ENCODE measurements around the gene ZNF106. TPM values are rescaled to one million over a fixed set of nuclear protein-coding genes. Genes with fewer than 3 reads are reported as not detected.

The ZNF106 gene
- total RNA-seq, 1 experiment from 2014 or later = 58.2 TPM

DNA sequence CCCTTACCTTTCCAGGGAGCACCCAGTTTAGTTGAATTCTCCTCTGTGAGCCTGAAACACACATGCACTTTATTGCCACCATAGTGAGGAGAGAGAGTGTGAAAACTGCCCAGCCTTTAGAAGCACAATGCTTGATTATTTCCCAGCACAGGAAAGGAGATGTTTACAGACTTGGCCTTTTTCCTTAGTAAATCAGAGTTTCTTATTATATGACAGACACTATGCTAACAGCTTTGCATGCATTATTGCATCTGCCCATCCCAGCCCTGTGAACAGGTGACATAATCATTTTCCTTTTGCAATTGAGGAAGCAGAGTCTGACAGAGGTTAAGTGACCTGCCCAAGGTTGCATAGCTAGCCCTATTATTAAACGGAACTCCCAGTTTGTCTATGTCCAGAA is 95.1 kb downstream of the ZNF106 start (continued):
- TF ChIP-seq, protein P1, sequence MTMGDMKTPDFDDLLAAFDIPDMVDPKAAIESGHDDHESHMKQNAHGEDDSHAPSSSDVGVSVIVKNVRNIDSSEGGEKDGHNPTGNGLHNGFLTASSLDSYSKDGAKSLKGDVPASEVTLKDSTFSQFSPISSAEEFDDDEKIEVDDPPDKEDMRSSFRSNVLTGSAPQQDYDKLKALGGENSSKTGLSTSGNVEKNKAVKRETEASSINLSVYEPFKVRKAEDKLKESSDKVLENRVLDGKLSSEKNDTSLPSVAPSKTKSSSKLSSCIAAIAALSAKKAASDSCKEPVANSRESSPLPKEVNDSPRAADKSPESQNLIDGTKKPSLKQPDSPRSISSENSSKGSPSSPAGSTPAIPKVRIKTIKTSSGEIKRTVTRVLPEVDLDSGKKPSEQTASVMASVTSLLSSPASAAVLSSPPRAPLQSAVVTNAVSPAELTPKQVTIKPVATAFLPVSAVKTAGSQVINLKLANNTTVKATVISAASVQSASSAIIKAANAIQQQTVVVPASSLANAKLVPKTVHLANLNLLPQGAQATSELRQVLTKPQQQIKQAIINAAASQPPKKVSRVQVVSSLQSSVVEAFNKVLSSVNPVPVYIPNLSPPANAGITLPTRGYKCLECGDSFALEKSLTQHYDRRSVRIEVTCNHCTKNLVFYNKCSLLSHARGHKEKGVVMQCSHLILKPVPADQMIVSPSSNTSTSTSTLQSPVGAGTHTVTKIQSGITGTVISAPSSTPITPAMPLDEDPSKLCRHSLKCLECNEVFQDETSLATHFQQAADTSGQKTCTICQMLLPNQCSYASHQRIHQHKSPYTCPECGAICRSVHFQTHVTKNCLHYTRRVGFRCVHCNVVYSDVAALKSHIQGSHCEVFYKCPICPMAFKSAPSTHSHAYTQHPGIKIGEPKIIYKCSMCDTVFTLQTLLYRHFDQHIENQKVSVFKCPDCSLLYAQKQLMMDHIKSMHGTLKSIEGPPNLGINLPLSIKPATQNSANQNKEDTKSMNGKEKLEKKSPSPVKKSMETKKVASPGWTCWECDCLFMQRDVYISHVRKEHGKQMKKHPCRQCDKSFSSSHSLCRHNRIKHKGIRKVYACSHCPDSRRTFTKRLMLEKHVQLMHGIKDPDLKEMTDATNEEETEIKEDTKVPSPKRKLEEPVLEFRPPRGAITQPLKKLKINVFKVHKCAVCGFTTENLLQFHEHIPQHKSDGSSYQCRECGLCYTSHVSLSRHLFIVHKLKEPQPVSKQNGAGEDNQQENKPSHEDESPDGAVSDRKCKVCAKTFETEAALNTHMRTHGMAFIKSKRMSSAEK (CRISPR knock-in tag; IDR thresholded peaks at IDR 0.05; ENCODE audit: borderline replicate concordance) = no peak

DNA sequence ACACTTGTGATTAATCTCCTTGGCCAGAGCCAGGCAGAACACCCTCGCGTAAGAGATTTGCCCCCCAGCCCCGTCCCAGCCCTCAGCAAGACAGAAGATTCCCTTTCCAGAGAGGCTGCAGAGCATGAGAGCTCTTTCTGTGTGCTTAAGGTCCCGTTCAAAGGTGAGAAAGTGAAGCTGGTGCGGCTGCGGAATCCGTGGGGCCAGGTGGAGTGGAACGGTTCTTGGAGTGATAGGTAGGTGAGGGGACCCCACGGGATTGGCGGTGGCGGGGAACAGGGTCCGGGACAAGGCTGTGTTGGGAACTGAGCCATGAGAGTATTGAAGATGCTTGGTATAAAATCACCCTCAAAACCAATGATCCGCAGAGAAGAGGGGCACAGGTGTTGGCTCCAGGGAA is 96.8 kb downstream of the ZNF106 start:
- H3K9me3 Mint-ChIP-seq = no peaks in the 10 kb centered on the region
- no peak overlapping the region; the same call in 1 of the 2 replicates for H3K27ac Mint-ChIP-seq
- TF ChIP-seq FOXK1 (CRISPR knock-in tag; IDR thresholded peaks at IDR 0.05) = no peak
- TF ChIP-seq, protein P2, sequence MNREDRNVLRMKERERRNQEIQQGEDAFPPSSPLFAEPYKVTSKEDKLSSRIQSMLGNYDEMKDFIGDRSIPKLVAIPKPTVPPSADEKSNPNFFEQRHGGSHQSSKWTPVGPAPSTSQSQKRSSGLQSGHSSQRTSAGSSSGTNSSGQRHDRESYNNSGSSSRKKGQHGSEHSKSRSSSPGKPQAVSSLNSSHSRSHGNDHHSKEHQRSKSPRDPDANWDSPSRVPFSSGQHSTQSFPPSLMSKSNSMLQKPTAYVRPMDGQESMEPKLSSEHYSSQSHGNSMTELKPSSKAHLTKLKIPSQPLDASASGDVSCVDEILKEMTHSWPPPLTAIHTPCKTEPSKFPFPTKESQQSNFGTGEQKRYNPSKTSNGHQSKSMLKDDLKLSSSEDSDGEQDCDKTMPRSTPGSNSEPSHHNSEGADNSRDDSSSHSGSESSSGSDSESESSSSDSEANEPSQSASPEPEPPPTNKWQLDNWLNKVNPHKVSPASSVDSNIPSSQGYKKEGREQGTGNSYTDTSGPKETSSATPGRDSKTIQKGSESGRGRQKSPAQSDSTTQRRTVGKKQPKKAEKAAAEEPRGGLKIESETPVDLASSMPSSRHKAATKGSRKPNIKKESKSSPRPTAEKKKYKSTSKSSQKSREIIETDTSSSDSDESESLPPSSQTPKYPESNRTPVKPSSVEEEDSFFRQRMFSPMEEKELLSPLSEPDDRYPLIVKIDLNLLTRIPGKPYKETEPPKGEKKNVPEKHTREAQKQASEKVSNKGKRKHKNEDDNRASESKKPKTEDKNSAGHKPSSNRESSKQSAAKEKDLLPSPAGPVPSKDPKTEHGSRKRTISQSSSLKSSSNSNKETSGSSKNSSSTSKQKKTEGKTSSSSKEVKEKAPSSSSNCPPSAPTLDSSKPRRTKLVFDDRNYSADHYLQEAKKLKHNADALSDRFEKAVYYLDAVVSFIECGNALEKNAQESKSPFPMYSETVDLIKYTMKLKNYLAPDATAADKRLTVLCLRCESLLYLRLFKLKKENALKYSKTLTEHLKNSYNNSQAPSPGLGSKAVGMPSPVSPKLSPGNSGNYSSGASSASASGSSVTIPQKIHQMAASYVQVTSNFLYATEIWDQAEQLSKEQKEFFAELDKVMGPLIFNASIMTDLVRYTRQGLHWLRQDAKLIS (CRISPR knock-in tag; IDR thresholded peaks at IDR 0.05; ENCODE audit: borderline replicate concordance) = no peak
- TF ChIP-seq NFYB (CRISPR knock-in tag; conservative IDR thresholded peaks at IDR 0.05; ENCODE audit: low read depth) = no peak
- TF ChIP-seq, protein P3, sequence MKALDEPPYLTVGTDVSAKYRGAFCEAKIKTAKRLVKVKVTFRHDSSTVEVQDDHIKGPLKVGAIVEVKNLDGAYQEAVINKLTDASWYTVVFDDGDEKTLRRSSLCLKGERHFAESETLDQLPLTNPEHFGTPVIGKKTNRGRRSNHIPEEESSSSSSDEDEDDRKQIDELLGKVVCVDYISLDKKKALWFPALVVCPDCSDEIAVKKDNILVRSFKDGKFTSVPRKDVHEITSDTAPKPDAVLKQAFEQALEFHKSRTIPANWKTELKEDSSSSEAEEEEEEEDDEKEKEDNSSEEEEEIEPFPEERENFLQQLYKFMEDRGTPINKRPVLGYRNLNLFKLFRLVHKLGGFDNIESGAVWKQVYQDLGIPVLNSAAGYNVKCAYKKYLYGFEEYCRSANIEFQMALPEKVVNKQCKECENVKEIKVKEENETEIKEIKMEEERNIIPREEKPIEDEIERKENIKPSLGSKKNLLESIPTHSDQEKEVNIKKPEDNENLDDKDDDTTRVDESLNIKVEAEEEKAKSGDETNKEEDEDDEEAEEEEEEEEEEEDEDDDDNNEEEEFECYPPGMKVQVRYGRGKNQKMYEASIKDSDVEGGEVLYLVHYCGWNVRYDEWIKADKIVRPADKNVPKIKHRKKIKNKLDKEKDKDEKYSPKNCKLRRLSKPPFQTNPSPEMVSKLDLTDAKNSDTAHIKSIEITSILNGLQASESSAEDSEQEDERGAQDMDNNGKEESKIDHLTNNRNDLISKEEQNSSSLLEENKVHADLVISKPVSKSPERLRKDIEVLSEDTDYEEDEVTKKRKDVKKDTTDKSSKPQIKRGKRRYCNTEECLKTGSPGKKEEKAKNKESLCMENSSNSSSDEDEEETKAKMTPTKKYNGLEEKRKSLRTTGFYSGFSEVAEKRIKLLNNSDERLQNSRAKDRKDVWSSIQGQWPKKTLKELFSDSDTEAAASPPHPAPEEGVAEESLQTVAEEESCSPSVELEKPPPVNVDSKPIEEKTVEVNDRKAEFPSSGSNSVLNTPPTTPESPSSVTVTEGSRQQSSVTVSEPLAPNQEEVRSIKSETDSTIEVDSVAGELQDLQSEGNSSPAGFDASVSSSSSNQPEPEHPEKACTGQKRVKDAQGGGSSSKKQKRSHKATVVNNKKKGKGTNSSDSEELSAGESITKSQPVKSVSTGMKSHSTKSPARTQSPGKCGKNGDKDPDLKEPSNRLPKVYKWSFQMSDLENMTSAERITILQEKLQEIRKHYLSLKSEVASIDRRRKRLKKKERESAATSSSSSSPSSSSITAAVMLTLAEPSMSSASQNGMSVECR (CRISPR knock-in tag; IDR thresholded peaks at IDR 0.05; ENCODE audit: borderline replicate concordance) = no peak
- TF ChIP-seq TCF7 (CRISPR knock-in tag; IDR thresholded peaks at IDR 0.05; ENCODE audit: low read depth) = no peak
- TF ChIP-seq, protein P4, sequence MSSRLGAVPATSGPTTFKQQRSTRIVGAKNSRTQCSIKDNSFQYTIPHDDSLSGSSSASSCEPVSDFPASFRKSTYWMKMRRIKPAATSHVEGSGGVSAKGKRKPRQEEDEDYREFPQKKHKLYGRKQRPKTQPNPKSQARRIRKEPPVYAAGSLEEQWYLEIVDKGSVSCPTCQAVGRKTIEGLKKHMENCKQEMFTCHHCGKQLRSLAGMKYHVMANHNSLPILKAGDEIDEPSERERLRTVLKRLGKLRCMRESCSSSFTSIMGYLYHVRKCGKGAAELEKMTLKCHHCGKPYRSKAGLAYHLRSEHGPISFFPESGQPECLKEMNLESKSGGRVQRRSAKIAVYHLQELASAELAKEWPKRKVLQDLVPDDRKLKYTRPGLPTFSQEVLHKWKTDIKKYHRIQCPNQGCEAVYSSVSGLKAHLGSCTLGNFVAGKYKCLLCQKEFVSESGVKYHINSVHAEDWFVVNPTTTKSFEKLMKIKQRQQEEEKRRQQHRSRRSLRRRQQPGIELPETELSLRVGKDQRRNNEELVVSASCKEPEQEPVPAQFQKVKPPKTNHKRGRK (CRISPR knock-in tag; IDR thresholded peaks at IDR 0.05; ENCODE audit: borderline replicate concordance) = no peak
- TF ChIP-seq ELF4 (CRISPR knock-in tag; IDR thresholded peaks at IDR 0.05; ENCODE audit: low read depth) = no peak
- TF ChIP-seq, protein P5, sequence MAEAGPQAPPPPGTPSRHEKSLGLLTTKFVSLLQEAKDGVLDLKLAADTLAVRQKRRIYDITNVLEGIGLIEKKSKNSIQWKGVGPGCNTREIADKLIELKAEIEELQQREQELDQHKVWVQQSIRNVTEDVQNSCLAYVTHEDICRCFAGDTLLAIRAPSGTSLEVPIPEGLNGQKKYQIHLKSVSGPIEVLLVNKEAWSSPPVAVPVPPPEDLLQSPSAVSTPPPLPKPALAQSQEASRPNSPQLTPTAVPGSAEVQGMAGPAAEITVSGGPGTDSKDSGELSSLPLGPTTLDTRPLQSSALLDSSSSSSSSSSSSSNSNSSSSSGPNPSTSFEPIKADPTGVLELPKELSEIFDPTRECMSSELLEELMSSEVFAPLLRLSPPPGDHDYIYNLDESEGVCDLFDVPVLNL (CRISPR knock-in tag; IDR thresholded peaks at IDR 0.05; ENCODE audit: borderline replicate concordance, low read depth) = no peak
- no peak for TF ChIP-seq ZNF138 (CRISPR knock-in tag; conservative IDR thresholded peaks at IDR 0.05)
- ChIA-PET POLR2A (no interaction called here), CTCF (interaction anchor here (1.0 kb wide), 1 partner anchor 9 kb away, joined by 4 read pairs; no protein-coding TSS in a partner anchor)
- no peaks in the 10 kb centered on the region for H3K36me3 Mint-ChIP-seq
- no peaks in the 10 kb centered on the region; the same call in 1 of the 2 replicates for H3K27me3 Mint-ChIP-seq (ENCODE audit: low read depth)
- DNase-seq (ENCODE audit: low spot score) (no peak), ATAC-seq (no peak)
- H3K4me3 Mint-ChIP-seq = no peak overlapping the region
- H3K4me1 Mint-ChIP-seq = no peaks in the 10 kb centered on the region
